Tibial nerve (tissue), 4 donors: Measurements from ENCODE around the gene KRT36. TPM values are rescaled to one million over a fixed set of nuclear protein-coding genes. Genes with fewer than 3 reads are reported as not detected.

Experiments used
- DNase-seq, 2 donors: peaks; one replicate each; pipeline ENCODE4 v3.0.0-alpha.2; 2019; ENCODE audit warnings: low spot score in 2 of 2
- H3K27ac ChIP-seq, 4 donors: fragments of 200-600 bp; sonication (generic) in 3 of 4; one replicate each; pipeline ENCODE4 v1.5.1; 2017 to 2019; ENCODE audit warnings: mild to moderate bottlenecking in 1 of 4
- H3K27me3 ChIP-seq, 2 donors: fragments of 200-600 bp; sonication (generic) in 1 of 2; one replicate each; pipeline versions ENCODE4 v1.5.1 to v1.6.0; 2017 to 2019
- H3K36me3 ChIP-seq, 3 donors: fragments of 200-600 bp; sonication (generic); one replicate each; pipeline ENCODE4 v1.5.1; 2018 to 2019
- H3K4me1 ChIP-seq, 4 donors: fragments of 200-600 bp; sonication (generic) in 3 of 4; one replicate each; pipeline ENCODE4 v1.5.1; 2017 to 2019
- H3K4me3 ChIP-seq, 4 donors: fragments of 200-600 bp; sonication (generic) in 3 of 4; one replicate each; pipeline ENCODE4 v1.5.1; 2017 to 2019; ENCODE audit warnings: mild to moderate bottlenecking in 1 of 4, moderate library complexity in 1 of 4
- H3K9me3 ChIP-seq, 4 donors: fragments of 200-600 bp; sonication (generic) in 3 of 4; one replicate each; pipeline ENCODE4 v1.5.1; 2017 to 2019
- EP300 ChIP-seq, 2 donors: sonication (generic); formaldehyde crosslinking; IDR thresholded peaks; one replicate each; pipeline ENCODE4 v1.6.1; 2017; ENCODE audit warnings: antibody characterized with exemption in 2 of 2, mild to moderate bottlenecking in 1 of 2
- POLR2A ChIP-seq, 2 donors: fragments of 450-650 bp; IDR thresholded peaks; one replicate each; pipeline ENCODE4 v1.6.1; 2017; ENCODE audit warnings: antibody characterized with exemption in 2 of 2, mild to moderate bottlenecking in 2 of 2, moderate library complexity in 2 of 2
- WGBS, 2 donors: methylation state at CpG; one replicate each; pipeline ENCODE4 v1.1.5; 2018; 5-methylcytosine and 5-hydroxymethylcytosine counted together
- total RNA-seq, 4 donors: library from RNA; depleted of rRNA; stranded (reverse); fragments of >200 nt; gene quantifications; one replicate each; pipeline ENCODE4 v1.1.0, GENCODE V29; 2016
- TF ChIP-seq, protein P1 (sequence below), 5 experiments: fragments of 200-600 bp in 3 of 5; fragments of 450-650 bp in 2 of 5; sonication (generic) in 3 of 5; IDR thresholded peaks; one replicate each; pipeline ENCODE4 v1.5.1; 2016 to 2019; ENCODE audit warnings: antibody characterized with exemption in 5 of 5, mild to moderate bottlenecking in 3 of 5, moderate library complexity in 2 of 5

The KRT36 gene
- total RNA-seq, 4 donors from 2014 or later, result 0.42 TPM; not detected in 3

DNA sequence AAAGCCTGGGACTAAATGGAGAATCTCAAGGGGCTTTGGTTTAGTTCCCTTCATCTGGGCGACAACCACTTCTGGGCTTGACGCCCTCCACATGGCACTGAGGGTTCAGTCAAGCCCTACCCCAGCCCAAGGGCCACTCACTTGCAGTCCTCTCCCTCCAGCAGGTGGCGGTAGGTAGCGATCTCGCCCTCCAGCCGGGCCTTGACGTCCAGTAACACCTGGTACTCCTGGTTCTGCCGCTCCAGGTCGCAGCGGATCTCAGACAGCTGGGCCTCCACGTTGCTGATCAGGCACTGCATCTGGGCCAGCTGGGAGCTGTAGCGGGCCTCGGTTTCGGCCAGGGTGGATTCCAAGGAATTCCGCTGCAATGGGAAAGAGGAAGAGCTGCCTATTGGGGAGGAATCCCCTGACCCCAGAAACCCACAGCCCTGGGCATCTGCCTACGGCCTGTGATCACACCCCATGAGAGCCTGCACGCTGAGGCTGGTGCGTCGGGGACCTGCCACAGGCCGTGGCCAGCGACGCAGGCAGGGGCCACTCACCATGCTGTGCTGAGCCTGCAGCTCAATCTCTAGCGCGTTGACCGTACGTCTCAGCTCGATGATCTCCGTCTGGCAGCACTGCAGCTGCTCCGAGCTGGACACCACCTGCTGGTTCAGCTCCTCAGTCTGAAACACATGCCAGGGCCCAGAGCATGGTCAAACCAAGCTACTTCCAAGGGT lies 2.7 kb downstream of the KRT36 start:
- no peak for TF ChIP-seq EP300 (IDR thresholded peaks at IDR 0.05)
- TF ChIP-seq, protein P1, sequence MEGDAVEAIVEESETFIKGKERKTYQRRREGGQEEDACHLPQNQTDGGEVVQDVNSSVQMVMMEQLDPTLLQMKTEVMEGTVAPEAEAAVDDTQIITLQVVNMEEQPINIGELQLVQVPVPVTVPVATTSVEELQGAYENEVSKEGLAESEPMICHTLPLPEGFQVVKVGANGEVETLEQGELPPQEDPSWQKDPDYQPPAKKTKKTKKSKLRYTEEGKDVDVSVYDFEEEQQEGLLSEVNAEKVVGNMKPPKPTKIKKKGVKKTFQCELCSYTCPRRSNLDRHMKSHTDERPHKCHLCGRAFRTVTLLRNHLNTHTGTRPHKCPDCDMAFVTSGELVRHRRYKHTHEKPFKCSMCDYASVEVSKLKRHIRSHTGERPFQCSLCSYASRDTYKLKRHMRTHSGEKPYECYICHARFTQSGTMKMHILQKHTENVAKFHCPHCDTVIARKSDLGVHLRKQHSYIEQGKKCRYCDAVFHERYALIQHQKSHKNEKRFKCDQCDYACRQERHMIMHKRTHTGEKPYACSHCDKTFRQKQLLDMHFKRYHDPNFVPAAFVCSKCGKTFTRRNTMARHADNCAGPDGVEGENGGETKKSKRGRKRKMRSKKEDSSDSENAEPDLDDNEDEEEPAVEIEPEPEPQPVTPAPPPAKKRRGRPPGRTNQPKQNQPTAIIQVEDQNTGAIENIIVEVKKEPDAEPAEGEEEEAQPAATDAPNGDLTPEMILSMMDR (IDR thresholded peaks at IDR 0.05), result peak in 3 of 5 experiments; percentile 14 to 24 (median 16)
- Histone ChIP-seq H3K27me3 (no peaks in the 10 kb centered on the region), H3K4me1 (peaks cover 0 to 6% (median 0%) of the 10 kb centered on the region in 4 donors), H3K27ac (no peak overlapping the region), H3K4me3 (no peak overlapping the region), H3K36me3 (no peaks in the 10 kb centered on the region), H3K9me3 (no peaks in the 10 kb centered on the region)
- 75 to 76% methylated on average over 26 to 28 of the region's 29 CpGs for WGBS, 2 donors
- no peak for DNase-seq

DNA sequence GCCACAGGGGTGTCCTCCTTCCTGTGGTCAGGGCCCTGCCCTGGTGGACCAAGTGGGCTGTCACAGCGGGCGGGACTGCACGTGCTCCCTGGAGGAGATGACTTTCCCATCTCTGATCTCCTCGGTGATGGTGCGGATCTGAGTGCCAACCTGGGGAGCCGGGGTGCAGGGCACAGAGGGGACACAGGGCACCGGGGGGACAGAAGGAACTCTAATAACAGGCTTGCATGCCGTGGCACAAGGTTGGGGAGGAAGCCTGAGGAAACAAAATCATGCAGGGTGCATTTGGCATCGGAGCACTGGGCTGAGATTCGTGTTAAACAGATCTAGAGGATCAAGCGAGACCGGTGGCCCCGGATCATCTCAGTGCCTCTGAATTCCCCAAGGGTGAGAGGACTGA lies 3.4 kb downstream of the KRT36 start:
- TF ChIP-seq EP300 (IDR thresholded peaks at IDR 0.05) (no peak), POLR2A (IDR thresholded peaks at IDR 0.05) (no peak)
- TF ChIP-seq, protein P1 (IDR thresholded peaks at IDR 0.05), result no peak
- Histone ChIP-seq H3K9me3 (no peaks in the 10 kb centered on the region), H3K4me3 (no peak overlapping the region), H3K4me1 (no peaks in the 10 kb centered on the region), H3K27me3 (no peaks in the 10 kb centered on the region), H3K36me3 (no peaks in the 10 kb centered on the region), H3K27ac (no peak overlapping the region)
- DNase-seq, result no peak
- 94 to 95% methylated on average over 13 of the region's 13 CpGs for WGBS, 2 donors

DNA sequence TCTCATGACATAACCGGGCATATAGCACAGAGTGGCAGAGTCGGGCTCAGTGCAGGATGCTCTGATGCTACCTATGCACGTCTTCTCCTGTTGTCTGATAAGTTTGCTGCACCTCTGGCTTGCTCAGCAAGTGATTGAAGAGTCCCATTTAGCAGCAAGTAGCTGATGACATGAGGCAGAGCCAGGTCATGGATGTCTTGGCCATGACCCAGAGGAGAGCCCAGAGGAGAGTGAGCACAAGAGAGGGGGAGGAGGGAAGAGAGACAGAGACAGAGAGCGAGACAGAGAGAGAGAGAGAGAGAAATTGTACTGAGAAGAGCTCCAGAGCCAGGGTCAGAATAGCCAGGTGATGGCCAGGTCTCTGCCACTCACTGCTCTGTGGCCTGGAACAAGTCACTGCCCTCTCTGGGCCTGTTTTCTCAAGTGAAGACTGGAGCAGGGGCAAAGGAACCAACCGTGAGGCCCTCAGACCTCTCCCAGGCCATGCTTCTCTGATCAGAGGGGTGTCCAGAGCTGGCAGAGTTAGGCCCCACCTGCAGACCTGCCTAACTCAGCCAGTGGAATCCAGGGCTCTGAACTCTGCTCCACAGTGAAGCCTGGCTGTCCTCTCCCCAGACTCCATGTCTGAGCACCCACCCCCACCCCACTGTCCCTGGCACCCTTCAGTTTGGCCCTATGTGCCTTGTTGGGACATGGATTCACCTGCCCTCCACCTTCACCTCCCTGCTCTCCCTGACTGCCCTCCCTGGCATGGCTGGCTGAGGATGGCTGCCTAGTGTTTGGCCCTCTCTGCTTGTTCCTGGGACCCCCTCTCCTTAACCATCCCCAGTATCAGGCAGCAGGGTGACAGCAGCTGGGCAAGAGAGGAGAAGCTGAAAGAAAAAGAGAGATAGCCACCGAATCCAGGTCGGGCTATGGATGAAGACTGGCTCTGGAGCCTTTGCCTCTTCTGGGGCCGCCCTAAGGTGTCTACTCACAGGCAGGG lies 4.5 kb downstream of the KRT36 start:
- DNase-seq, result no peak
- H3K27ac ChIP-seq, result no peak overlapping the region
- no peak for TF ChIP-seq EP300 (IDR thresholded peaks at IDR 0.05)
- TF ChIP-seq POLR2A (IDR thresholded peaks at IDR 0.05), result no peak
- TF ChIP-seq, protein P1 (IDR thresholded peaks at IDR 0.05), result no peak
- H3K4me3 ChIP-seq, result no peak overlapping the region
- no peaks in the 10 kb centered on the region for H3K9me3 ChIP-seq
- WGBS, 2 donors, result 79 to 82% methylated on average over 8 of the region's 8 CpGs
- no peaks in the 10 kb centered on the region for H3K36me3 ChIP-seq
- no peaks in the 10 kb centered on the region for H3K27me3 ChIP-seq
- no peaks in the 10 kb centered on the region for H3K4me1 ChIP-seq

DNA sequence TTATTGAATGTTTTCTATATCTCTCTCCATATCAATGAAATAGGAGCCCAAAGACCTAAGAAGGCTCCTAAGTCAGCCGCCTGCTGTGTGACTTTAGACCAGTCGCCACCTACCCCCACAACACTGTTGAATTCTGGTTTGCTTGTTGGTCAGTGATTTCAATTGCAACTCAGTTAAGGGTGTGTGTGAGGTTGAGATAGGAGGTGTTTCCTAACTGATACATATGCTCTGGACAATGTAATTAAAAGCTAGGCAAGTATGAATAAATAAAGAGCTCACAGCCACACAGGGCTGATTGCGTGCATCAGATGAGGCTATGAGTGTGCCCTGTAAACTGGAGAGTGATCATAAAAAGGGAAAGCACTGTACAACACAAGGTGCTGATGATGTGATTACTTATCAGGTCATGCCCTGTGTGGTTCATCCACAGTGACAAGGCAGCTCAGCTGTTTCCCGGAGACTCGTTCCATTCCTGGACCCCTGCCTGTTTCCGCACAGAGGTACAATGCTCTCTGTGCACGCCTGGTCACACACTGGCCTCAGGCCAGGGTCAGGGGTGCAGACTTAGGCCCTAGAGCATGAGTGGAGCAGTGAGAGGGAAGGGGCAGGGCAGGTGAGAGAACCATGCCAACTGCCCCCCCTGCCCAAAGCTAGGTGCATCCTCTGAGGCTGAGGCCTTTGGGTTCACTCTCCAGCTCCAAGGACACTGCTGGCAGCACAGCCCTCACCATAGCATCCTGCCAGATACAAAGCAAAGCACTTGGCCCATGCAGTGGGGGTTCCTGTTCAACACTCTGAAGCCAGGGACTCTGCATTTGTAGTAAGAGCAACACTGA lies 5.5 kb downstream of the KRT36 start:
- 69 to 82% methylated on average over 7 of the region's 7 CpGs for WGBS, 2 donors
- Histone ChIP-seq H3K36me3 (no peaks in the 10 kb centered on the region), H3K4me3 (no peak overlapping the region), H3K9me3 (no peaks in the 10 kb centered on the region), H3K27me3 (no peaks in the 10 kb centered on the region), H3K4me1 (no peaks in the 10 kb centered on the region), H3K27ac (no peak overlapping the region)
- TF ChIP-seq POLR2A (IDR thresholded peaks at IDR 0.05) (no peak), EP300 (IDR thresholded peaks at IDR 0.05) (no peak)
- TF ChIP-seq, protein P1 (IDR thresholded peaks at IDR 0.05), result no peak
- DNase-seq, result no peak
